ENCODE results near the gene NDUFA3. TPM values are rescaled to one million over a fixed set of nuclear protein-coding genes. Genes with fewer than 3 reads are reported as not detected.
A peak's percentile ranks its signal among the peaks of the same experiment; 100 is the strongest.

The NDUFA3 gene
- total RNA-seq, 4 donors from 2014 or later: 4.7 to 65.8 (median 5.5) TPM; not detected in 1

GRCh38 chr19:54108496-54108895 is 5.8 kb downstream of the NDUFA3 start:
- TF ChIP-seq POLR2A (IDR thresholded peaks at IDR 0.05): no peak
- TF ChIP-seq, protein P1, sequence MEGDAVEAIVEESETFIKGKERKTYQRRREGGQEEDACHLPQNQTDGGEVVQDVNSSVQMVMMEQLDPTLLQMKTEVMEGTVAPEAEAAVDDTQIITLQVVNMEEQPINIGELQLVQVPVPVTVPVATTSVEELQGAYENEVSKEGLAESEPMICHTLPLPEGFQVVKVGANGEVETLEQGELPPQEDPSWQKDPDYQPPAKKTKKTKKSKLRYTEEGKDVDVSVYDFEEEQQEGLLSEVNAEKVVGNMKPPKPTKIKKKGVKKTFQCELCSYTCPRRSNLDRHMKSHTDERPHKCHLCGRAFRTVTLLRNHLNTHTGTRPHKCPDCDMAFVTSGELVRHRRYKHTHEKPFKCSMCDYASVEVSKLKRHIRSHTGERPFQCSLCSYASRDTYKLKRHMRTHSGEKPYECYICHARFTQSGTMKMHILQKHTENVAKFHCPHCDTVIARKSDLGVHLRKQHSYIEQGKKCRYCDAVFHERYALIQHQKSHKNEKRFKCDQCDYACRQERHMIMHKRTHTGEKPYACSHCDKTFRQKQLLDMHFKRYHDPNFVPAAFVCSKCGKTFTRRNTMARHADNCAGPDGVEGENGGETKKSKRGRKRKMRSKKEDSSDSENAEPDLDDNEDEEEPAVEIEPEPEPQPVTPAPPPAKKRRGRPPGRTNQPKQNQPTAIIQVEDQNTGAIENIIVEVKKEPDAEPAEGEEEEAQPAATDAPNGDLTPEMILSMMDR (IDR thresholded peaks at IDR 0.05): no peak
- no peak for DNase-seq
- Histone ChIP-seq H3K27me3 (no peaks in the 10 kb centered on the region), H3K27ac (no peak overlapping the region), H3K4me3 (no peak overlapping the region), H3K9me3 (no peaks in the 10 kb centered on the region), H3K36me3 (no peaks in the 10 kb centered on the region), H3K4me1 (peaks cover 0 to 2% of the 10 kb centered on the region in 2 donors)
- intact Hi-C loops (cut with DNase I; ENCODE audit: low total_unique reads): no loop called here

DNA sequence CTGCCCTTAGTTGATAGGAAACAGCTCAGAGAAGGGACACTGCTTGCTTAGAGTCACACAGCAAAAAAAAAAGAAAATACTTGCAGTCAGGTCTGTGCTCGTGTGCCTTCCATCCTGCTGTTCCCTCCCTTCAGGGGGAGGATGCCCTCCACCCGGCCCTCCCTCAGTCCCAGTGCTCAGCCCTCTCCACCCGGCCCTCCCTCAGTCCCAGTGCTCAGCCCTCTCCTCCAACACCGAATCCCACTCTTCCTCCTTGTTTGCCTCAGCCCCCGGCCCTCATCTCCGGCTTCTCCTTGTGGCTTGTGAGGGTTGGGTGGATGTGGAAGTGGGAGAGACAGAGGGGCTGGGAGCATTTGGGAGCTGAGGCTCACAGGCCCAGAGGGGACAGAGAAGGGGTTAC is 7.0 kb downstream of the NDUFA3 start:
- H3K27ac ChIP-seq: no peak overlapping the region
- no peaks in the 10 kb centered on the region for H3K9me3 ChIP-seq
- no peaks in the 10 kb centered on the region for H3K36me3 ChIP-seq
- H3K27me3 ChIP-seq: no peaks in the 10 kb centered on the region
- TF ChIP-seq POLR2A (IDR thresholded peaks at IDR 0.05): no peak
- TF ChIP-seq, protein P1 (IDR thresholded peaks at IDR 0.05): no peak
- no peak overlapping the region for H3K4me3 ChIP-seq
- intact Hi-C loops (cut with DNase I; ENCODE audit: low total_unique reads): no loop called here
- DNase-seq: no peak
- H3K4me1 ChIP-seq: peaks cover 0 to 6% of the 10 kb centered on the region in 2 donors

DNA sequence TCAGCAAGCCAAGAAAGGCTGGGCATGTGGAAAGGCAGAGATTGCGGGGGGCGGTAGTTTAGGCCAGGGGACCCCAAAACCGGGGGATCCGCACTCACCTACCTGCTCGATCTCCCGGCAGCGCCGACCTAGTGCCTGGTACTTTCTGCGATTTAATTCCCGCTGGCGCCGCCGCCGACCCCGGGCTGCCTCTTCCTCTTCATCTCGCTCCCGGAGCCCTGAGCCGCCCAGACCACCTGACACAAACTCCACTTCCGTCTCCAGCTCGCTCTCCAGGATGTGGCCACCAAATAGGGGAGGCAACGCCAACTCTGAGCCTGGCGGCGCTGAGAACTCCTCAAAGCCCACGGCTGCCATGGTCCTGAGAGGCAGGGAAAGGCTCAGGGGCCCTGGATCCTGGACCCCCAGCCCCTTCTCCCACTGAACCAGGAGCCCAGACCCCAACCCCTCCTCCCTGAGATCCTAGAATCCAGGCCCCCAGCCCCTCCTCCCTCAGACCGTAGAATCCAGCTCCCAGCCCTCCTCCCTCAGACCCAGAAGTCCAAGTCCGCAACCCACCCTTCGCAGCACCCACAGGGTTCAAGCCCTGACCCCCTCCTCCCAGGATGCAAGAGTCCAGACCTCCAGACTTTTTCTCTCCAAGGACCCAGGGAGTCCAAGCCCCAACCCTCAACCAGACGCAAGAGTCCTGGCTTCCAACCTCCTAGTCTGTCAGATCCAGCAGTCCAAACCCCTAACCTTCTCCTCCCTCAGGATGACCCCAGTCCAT is 11.9 kb downstream of the NDUFA3 start:
- Histone ChIP-seq H3K27ac (peak overlapping the region; percentile 90 to 94), H3K9me3 (no peaks in the 10 kb centered on the region), H3K36me3 (no peaks in the 10 kb centered on the region), H3K27me3 (no peaks in the 10 kb centered on the region), H3K4me1 (peaks cover 6 to 9% of the 10 kb centered on the region in 2 donors), H3K4me3 (peak overlapping the region; percentile 69 to 96)
- intact Hi-C loops (cut with DNase I; ENCODE audit: low total_unique reads): no loop called here
- no peak for DNase-seq
- no peak for TF ChIP-seq POLR2A (IDR thresholded peaks at IDR 0.05)
- TF ChIP-seq, protein P1 (IDR thresholded peaks at IDR 0.05): no peak

DNA sequence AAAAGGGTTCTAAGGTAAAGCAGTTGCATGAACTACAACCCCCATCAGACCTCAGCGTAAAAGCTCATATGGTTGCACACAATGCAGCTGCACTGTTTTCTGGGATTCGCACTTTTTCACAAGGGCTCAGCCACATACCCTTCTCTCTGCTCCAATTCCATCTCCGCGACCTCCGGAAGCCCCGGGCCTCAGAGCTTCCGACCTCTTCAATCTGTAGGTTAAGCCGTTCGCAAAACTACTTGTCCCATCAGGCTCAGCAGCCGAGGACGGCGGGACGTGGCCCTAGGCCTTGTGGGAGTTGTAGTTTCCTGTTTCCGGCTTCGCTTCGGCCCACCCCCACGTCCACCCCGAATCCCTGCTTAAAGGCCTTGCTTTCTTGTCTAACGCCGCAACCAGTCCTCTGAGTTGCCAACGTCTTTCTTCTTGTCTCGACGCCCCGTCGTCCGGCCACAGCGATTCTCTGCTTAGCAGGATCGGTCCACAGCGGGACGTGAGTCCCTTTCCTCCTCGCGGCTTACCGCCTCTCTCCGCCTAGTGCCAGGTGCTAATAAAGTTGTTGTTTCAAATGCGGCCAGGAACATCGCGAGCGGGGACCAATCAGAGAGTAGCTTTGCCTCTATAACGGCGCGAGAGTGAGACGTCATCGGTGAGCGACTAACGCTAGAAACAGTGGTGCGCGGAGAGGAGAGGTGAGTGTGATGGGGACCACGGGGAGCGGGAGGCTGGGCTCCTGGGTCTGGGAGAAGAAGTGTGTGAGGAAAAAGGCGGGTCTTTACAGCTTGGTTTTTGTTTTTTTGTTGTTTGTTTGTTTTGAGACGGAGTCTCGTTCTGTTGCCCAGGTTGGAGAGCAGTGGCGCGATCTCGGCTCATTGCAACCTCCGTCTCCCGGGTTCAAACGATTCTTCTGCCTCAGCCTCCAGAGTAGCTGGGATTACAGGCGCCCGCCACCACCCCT is 12.7 kb downstream of the NDUFA3 start, which contains the start of the genes PRPF31 and TFPT:
Gene PRPF31 (plus strand): TSS at position 646 of the 955 bp plus-strand sequence. CDS start 2,525 bp downstream, outside the sequence.
Gene TFPT (minus strand): TSS at position 549 of the 955 bp plus-strand sequence. CDS start 388 bp downstream, at position 161.
- Histone ChIP-seq H3K27ac (peak within 1 kb of the TSS; percentile 90 to 94), H3K27me3 (no peaks in the 10 kb centered on the region), H3K4me3 (peak within 1 kb of the TSS; percentile 69 to 96), H3K4me1 (peaks cover 6 to 9% of the 10 kb centered on the region in 2 donors), H3K36me3 (no peaks in the 10 kb centered on the region), H3K9me3 (no peaks in the 10 kb centered on the region)
- peak in 1 of 2 donors; percentile 59 for TF ChIP-seq POLR2A (IDR thresholded peaks at IDR 0.05)
- TF ChIP-seq, protein P1 (IDR thresholded peaks at IDR 0.05): no peak
- intact Hi-C loops (cut with DNase I; ENCODE audit: low total_unique reads): no loop called here
- DNase-seq: peak; percentile 96 to 99

All from uterus (tissue), 4 donors.